SK-N-SH (cell line): ENCODE measurements around the gene CLEC10A. TPM values are rescaled to one million over a fixed set of nuclear protein-coding genes. Genes with fewer than 3 reads are reported as not detected.

Experiments
- CTCF ChIA-PET: fragments of 300-600, 350-600 bp; formaldehyde crosslinking; extraction: SDS; loops from one replicate; lab custom pipeline; 2021; lab: Yijun Ruan, JAX
- POLR2A ChIA-PET: fragments of 350-600 bp; sonication (Branson Sonifier 250); formaldehyde crosslinking; extraction: SDS; loops from one replicate; lab custom pipeline; 2020; ENCODE audit warnings: antibody characterized with exemption, inconsistent platforms; lab: Yijun Ruan, JAX
- DNase-seq: peaks from one replicate; pipeline ENCODE4 v3.0.0; 2012
- H2AFZ ChIP-seq: fragments of 200-600 bp; sonication (generic); 2 replicates; pipeline ENCODE4 v1.8.1; 2016; ENCODE audit warnings: antibody characterized with exemption, mild to moderate bottlenecking, low read depth
- H3F3A ChIP-seq: fragments of 200-600 bp; sonication (generic); replicated peaks from 2 replicates; pipeline ENCODE3; 2016; ENCODE audit warnings: antibody characterized with exemption, mild to moderate bottlenecking; ENCODE audit not compliant: insufficient read depth
- H3K27ac ChIP-seq, 2 experiments: fragments of 200-500 bp in 1 of 2; fragments of 200-600 bp in 1 of 2; sonication (Bioruptor generic) in 1 of 2; sonication (generic), shearing (Covaris generic) in 1 of 2; 2 replicates each; pipeline versions ENCODE4 v1.5.1 to v1.6.1; 2014 to 2016; ENCODE audit warnings: low read depth in 2 of 2, inconsistent platforms in 1 of 2, low read length in 1 of 2, mild to moderate bottlenecking in 1 of 2, mixed read lengths in 1 of 2
- H3K27me3 ChIP-seq: fragments of 200-600 bp; sonication (generic), shearing (Covaris generic); 2 replicates; pipeline ENCODE4 v1.6.1; 2016; ENCODE audit warnings: mixed run types; ENCODE audit not compliant: insufficient read depth
- H3K36me3 ChIP-seq, 2 experiments: fragments of 200-500 bp in 1 of 2; fragments of 200-600 bp in 1 of 2; sonication (Bioruptor generic) in 1 of 2; sonication (generic) in 1 of 2; replicated peaks in 1 of 2; 2 replicates each; pipeline versions ENCODE3 to v1.5.1; 2014 to 2016; ENCODE audit warnings: low read length in 1 of 2, mild to moderate bottlenecking in 1 of 2; ENCODE audit not compliant: insufficient read depth in 2 of 2, control insufficient read depth in 1 of 2
- H3K4me1 ChIP-seq, 2 experiments: fragments of 200-500 bp in 1 of 2; fragments of 200-600 bp in 1 of 2; sonication (Bioruptor generic) in 1 of 2; sonication (generic), shearing (Covaris generic) in 1 of 2; 2 replicates each; pipeline versions ENCODE4 v1.5.1 to v1.6.1; 2014 to 2016; ENCODE audit warnings: low read depth in 1 of 2, low read length in 1 of 2, mixed run types in 1 of 2; ENCODE audit not compliant: insufficient read depth in 2 of 2, control insufficient read depth in 1 of 2
- H3K4me2 ChIP-seq: fragments of 200-600 bp; sonication (generic), shearing (Covaris generic); 2 replicates; pipeline ENCODE4 v1.6.1; 2017; ENCODE audit warnings: mixed run types
- H3K4me3 ChIP-seq, 2 experiments: fragments of 200-500 bp in 1 of 2; fragments of 200-600 bp in 1 of 2; sonication (Bioruptor generic) in 1 of 2; sonication (generic), shearing (Covaris generic) in 1 of 2; 2 replicates each; pipeline versions ENCODE4 v1.5.1 to v1.8.1; 2014 to 2016; ENCODE audit warnings: low read depth in 2 of 2, inconsistent platforms in 1 of 2, low read length in 1 of 2, mild to moderate bottlenecking in 1 of 2, mixed read lengths in 1 of 2, moderate library complexity in 1 of 2
- H3K79me2 ChIP-seq: fragments of 200-600 bp; sonication (generic); 2 replicates; pipeline ENCODE4 v1.8.1; 2017; ENCODE audit warnings: mild to moderate bottlenecking; ENCODE audit not compliant: insufficient read depth
- H3K9ac ChIP-seq: fragments of 200-600 bp; sonication (generic); 2 replicates; pipeline ENCODE4 v1.6.1; 2017; ENCODE audit warnings: mixed run types
- H3K9me2 ChIP-seq: fragments of 200-600 bp; sonication (generic); 2 replicates; pipeline ENCODE4 v1.6.1; 2017; ENCODE audit warnings: mixed run types
- H3K9me3 ChIP-seq: fragments of 200-600 bp; sonication (generic); 2 replicates; pipeline ENCODE4 v1.6.1; 2017; ENCODE audit warnings: mixed run types, mild to moderate bottlenecking, moderate library complexity
- H4K20me1 ChIP-seq: fragments of 200-600 bp; sonication (generic); 2 replicates; pipeline ENCODE4 v1.6.1; 2017; ENCODE audit warnings: mild to moderate bottlenecking, mixed run types; ENCODE audit not compliant: insufficient read depth
- EP300 ChIP-seq, 2 experiments: IDR thresholded peaks; 2 replicates each; pipeline versions ENCODE4 v1.4.0 to v1.6.1; 2012; ENCODE audit warnings: borderline replicate concordance in 1 of 2, low read depth in 1 of 2, low read length in 1 of 2
- EZH2phosphoT487 ChIP-seq: fragments of 200-600 bp; sonication (generic); IDR thresholded peaks from 2 replicates; pipeline ENCODE4 v1.6.1; 2017; ENCODE audit warnings: low read depth, mixed run types, mild to moderate bottlenecking, antibody characterized with exemption, moderate library complexity, borderline replicate concordance
- FOXJ3 ChIP-seq: sonication (generic); formaldehyde crosslinking; IDR thresholded peaks from 2 replicates; pipeline ENCODE4 v1.5.1; 2020; ENCODE audit warnings: mild to moderate bottlenecking, missing genetic modification reagents
- FOXM1 ChIP-seq: IDR thresholded peaks from 2 replicates; pipeline ENCODE4 v1.4.0; 2012; ENCODE audit warnings: low read depth, mild to moderate bottlenecking
- JUND ChIP-seq: IDR thresholded peaks from 2 replicates; pipeline ENCODE4 v1.4.0; 2012
- MXI1 ChIP-seq: IDR thresholded peaks from 2 replicates; pipeline ENCODE4 v1.6.1; 2012; ENCODE audit warnings: mild to moderate bottlenecking, low read depth, low read length, improper control_type of control experiment
- POLR2AphosphoS5 ChIP-seq: IDR thresholded peaks from 2 replicates; pipeline ENCODE4 v1.6.1; 2012; ENCODE audit warnings: low read depth, low read length
- SMC3 ChIP-seq: IDR thresholded peaks from 2 replicates; pipeline ENCODE4 v1.6.1; 2012; ENCODE audit warnings: low read depth, low read length, improper control_type of control experiment
- TAF1 ChIP-seq: IDR thresholded peaks from 2 replicates; pipeline ENCODE4 v1.6.1; 2012; ENCODE audit warnings: low read depth, mild to moderate bottlenecking, low read length, moderate library complexity, borderline replicate concordance
- TEAD4 ChIP-seq: IDR thresholded peaks from 2 replicates; pipeline ENCODE4 v1.4.0; 2012; ENCODE audit warnings: mild to moderate bottlenecking, borderline replicate concordance; ENCODE audit not compliant: insufficient read depth
- YY1 ChIP-seq: IDR thresholded peaks from 2 replicates; pipeline ENCODE4 v1.4.0; 2012; ENCODE audit warnings: low read depth, mild to moderate bottlenecking
- WGBS: methylation state at CpG from one replicate; pipeline ENCODE4 v1.1.6; 2017; ENCODE audit warnings: low lambda C conversion rate; 5-methylcytosine and 5-hydroxymethylcytosine counted together
- polyA plus RNA-seq, 3 experiments: library from polyadenylated mRNA; depleted of rRNA; stranded (reverse); fragments of >200 nt; gene quantifications; 2 replicates each; pipeline ENCODE4 v1.2.3, GENCODE V29; 2012
- TF ChIP-seq, protein P1 (sequence below): IDR thresholded peaks from 2 replicates; pipeline ENCODE4; 2012
- TF ChIP-seq, protein P2 (sequence below): IDR thresholded peaks from 2 replicates; pipeline ENCODE4 v1.4.0; 2012; ENCODE audit warnings: low read depth, borderline replicate concordance
- TF ChIP-seq, protein P3 (sequence below): fragments of 150-350 bp; IDR thresholded peaks from 2 replicates; pipeline ENCODE4 v1.6.1; 2016; ENCODE audit warnings: mild to moderate bottlenecking, low read depth, low read length

The CLEC10A gene
- polyA plus RNA-seq, 1 of the 3 experiments (the other 2 are of a cell fraction): not detected

DNA sequence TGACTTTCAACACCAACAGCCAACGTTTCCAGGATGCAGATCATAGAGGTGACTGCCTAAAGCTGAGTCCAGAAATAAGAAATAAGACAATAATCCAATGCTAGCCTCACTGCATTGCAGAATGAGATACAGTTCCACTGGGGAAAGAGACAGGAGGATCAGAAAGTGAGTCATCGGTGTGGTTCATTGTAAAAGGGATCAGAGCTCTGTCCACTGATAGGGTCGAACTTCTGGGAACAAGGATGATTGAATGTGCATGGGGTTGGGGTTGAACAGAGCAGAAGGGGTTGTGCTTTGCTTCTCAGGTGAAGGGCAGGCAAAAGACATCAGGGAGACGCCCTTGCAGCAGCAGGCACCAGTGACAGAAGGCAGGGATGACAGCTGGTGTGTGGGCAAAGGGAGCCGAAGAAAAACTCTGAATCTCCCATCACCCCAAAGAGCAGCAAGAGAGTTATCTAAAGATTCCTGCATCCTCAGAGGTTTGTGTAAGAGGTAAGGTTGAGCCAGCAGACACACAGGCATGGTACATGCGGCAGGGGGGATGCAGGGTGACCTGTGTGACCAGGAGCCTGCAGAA lies 16.4 kb downstream of the CLEC10A start:
- TF ChIP-seq FOXJ3: no peak
- TF ChIP-seq JUND: no peak
- no peak for TF ChIP-seq EP300 (IDR thresholded peaks at IDR 0.05; ENCODE audit: borderline replicate concordance in 1 of 2, low read depth in 1 of 2, low read length in 1 of 2)
- TF ChIP-seq, protein P1, sequence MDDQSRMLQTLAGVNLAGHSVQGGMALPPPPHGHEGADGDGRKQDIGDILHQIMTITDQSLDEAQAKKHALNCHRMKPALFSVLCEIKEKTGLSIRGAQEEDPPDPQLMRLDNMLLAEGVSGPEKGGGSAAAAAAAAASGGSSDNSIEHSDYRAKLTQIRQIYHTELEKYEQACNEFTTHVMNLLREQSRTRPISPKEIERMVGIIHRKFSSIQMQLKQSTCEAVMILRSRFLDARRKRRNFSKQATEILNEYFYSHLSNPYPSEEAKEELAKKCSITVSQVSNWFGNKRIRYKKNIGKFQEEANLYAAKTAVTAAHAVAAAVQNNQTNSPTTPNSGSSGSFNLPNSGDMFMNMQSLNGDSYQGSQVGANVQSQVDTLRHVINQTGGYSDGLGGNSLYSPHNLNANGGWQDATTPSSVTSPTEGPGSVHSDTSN: no peak
- TF ChIP-seq, protein P2, sequence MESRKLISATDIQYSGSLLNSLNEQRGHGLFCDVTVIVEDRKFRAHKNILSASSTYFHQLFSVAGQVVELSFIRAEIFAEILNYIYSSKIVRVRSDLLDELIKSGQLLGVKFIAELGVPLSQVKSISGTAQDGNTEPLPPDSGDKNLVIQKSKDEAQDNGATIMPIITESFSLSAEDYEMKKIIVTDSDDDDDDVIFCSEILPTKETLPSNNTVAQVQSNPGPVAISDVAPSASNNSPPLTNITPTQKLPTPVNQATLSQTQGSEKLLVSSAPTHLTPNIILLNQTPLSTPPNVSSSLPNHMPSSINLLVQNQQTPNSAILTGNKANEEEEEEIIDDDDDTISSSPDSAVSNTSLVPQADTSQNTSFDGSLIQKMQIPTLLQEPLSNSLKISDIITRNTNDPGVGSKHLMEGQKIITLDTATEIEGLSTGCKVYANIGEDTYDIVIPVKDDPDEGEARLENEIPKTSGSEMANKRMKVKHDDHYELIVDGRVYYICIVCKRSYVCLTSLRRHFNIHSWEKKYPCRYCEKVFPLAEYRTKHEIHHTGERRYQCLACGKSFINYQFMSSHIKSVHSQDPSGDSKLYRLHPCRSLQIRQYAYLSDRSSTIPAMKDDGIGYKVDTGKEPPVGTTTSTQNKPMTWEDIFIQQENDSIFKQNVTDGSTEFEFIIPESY: no peak
- no peak for TF ChIP-seq FOXM1
- TF ChIP-seq YY1: no peak
- TF ChIP-seq, protein P3, sequence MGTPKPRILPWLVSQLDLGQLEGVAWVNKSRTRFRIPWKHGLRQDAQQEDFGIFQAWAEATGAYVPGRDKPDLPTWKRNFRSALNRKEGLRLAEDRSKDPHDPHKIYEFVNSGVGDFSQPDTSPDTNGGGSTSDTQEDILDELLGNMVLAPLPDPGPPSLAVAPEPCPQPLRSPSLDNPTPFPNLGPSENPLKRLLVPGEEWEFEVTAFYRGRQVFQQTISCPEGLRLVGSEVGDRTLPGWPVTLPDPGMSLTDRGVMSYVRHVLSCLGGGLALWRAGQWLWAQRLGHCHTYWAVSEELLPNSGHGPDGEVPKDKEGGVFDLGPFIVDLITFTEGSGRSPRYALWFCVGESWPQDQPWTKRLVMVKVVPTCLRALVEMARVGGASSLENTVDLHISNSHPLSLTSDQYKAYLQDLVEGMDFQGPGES: no peak
- no peak for TF ChIP-seq TAF1
- TF ChIP-seq EZH2phosphoT487: no peak
- no peak for TF ChIP-seq MXI1
- TF ChIP-seq TEAD4: no peak
- no peak for TF ChIP-seq POLR2AphosphoS5
- no peak for TF ChIP-seq SMC3
- POLR2A ChIA-PET: no interaction called here
- Histone ChIP-seq H3K79me2 (no peaks in the 10 kb centered on the region), H3K4me3 (no peak overlapping the region), H3K27me3 (peaks cover 28% of the 10 kb centered on the region), H3K9me2 (no peaks in the 10 kb centered on the region), H3K9me3 (no peaks in the 10 kb centered on the region), H3K4me2 (no peak overlapping the region), H2AFZ (no peak overlapping the region), H3K27ac (no peak overlapping the region), H3F3A (peaks cover 4% of the 10 kb centered on the region), H3K36me3 (no peaks in the 10 kb centered on the region), H4K20me1 (no peaks in the 10 kb centered on the region), H3K9ac (no peak overlapping the region), H3K4me1 (peaks cover 0 to 9% of the 10 kb centered on the region in 2 experiments; a peak in 1 of 4 replicates)
- CTCF ChIA-PET: interaction anchor here (1.1 to 6.3 kb wide), 5 partner anchors 11 to 233 kb away, joined by 3 to 37 read pairs (median 15); no protein-coding TSS in a partner anchor
- no peak for DNase-seq
- WGBS: 37% methylated on average over 6 of the region's 6 CpGs
